Parathyroid adenoma (tissue), 2 donors: ENCODE results near the gene SERPINI1.

Experiments
- H2AFZ ChIP-seq: fragments of 300-600 bp; sonication (generic); one replicate; pipeline ENCODE4 v1.7.0; 2017; ENCODE audit warnings: antibody characterized with exemption, mild to moderate bottlenecking
- H3K27ac ChIP-seq: fragments of 300-600 bp; sonication (generic); one replicate; pipeline ENCODE4 v1.7.0; 2017
- H3K27me3 ChIP-seq: fragments of 300-600 bp; sonication (generic); one replicate; pipeline ENCODE4 v1.7.0; 2017; ENCODE audit warnings: low read length; ENCODE audit not compliant: control insufficient read depth, insufficient read depth
- H3K36me3 ChIP-seq: fragments of 300-600 bp; sonication (generic); one replicate; pipeline ENCODE4 v1.7.0; 2017; ENCODE audit warnings: low read length; ENCODE audit not compliant: control insufficient read depth, insufficient read depth
- H3K4me1 ChIP-seq: fragments of 300-600 bp; sonication (generic); one replicate; pipeline ENCODE4 v1.7.0; 2017; ENCODE audit warnings: control low read depth
- H3K4me2 ChIP-seq: fragments of 300-600 bp; sonication (generic); one replicate; pipeline ENCODE4 v1.7.0; 2017; ENCODE audit warnings: low read length
- H3K4me3 ChIP-seq: fragments of 300-600 bp; sonication (generic); one replicate; pipeline ENCODE4 v1.7.0; 2017; ENCODE audit warnings: low read depth, low read length
- H3K79me2 ChIP-seq: fragments of 300-600 bp; sonication (generic); one replicate; pipeline ENCODE4 v1.7.0; 2017; ENCODE audit warnings: control low read depth
- H3K9ac ChIP-seq: fragments of 300-600 bp; sonication (generic); one replicate; pipeline ENCODE4 v1.7.0; 2017; ENCODE audit warnings: mild to moderate bottlenecking
- H3K9me3 ChIP-seq: fragments of 300-600 bp; sonication (generic); one replicate; pipeline ENCODE4 v1.7.0; 2017; ENCODE audit warnings: low read length; ENCODE audit not compliant: control insufficient read depth
- TF ChIP-seq, protein P1 (sequence below): fragments of 300-600 bp; sonication (generic); IDR thresholded peaks from one replicate; pipeline ENCODE4 v1.7.0; 2017; ENCODE audit warnings: antibody characterized with exemption, mild to moderate bottlenecking
- donor health status: primary hyperparathyroidism.

Gene SERPINI1

DNA sequence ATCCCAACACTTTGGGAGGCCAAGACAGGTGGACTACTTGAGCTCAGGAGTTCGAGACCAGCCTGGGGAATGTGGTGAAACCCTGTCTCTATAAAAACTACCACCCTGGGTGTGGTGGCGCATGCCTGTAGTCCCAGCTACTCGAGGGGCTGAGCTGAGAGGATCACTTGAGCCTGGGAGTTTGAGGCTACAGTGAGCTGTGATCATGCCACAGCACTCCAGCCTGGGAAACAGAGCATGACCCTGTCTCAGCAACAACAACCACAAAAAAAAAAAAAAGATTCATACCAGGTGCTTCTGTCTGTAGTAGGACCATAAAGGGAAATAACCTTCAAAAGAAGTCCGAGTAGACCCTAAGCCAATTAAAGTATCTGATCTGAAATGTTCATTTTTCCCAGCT is 94.5 kb downstream of the SERPINI1 start:
- Histone ChIP-seq H3K4me1 (no peaks in the 10 kb centered on the region), H3K27ac (no peak overlapping the region), H3K79me2 (no peaks in the 10 kb centered on the region), H3K9ac (no peak overlapping the region), H3K4me3 (no peak overlapping the region), H2AFZ (no peak overlapping the region), H3K9me3 (no peaks in the 10 kb centered on the region), H3K4me2 (no peak overlapping the region), H3K27me3 (no peaks in the 10 kb centered on the region), H3K36me3 (no peaks in the 10 kb centered on the region)
- TF ChIP-seq, protein P1, sequence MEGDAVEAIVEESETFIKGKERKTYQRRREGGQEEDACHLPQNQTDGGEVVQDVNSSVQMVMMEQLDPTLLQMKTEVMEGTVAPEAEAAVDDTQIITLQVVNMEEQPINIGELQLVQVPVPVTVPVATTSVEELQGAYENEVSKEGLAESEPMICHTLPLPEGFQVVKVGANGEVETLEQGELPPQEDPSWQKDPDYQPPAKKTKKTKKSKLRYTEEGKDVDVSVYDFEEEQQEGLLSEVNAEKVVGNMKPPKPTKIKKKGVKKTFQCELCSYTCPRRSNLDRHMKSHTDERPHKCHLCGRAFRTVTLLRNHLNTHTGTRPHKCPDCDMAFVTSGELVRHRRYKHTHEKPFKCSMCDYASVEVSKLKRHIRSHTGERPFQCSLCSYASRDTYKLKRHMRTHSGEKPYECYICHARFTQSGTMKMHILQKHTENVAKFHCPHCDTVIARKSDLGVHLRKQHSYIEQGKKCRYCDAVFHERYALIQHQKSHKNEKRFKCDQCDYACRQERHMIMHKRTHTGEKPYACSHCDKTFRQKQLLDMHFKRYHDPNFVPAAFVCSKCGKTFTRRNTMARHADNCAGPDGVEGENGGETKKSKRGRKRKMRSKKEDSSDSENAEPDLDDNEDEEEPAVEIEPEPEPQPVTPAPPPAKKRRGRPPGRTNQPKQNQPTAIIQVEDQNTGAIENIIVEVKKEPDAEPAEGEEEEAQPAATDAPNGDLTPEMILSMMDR = no peak

DNA sequence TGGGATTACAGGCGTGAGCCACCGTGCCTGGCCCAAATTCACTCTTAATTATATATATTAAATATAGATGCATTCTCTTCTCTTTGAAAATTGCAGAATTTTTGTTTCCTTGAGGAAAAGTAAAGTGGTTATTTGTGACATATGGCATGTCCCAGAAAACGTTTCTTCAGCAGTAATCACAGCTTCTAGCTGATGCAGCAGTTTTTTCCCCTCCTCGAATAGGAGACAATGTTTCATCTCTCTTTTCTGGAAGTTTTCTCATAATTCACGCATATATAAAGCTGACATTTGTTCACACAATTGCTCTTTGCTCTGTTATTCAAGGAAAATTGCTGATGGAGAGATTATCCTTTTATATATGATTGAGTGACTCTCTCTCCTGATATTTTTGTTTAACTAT is 99.8 kb downstream of the SERPINI1 start:
- Histone ChIP-seq H3K27ac (no peak overlapping the region), H3K79me2 (no peaks in the 10 kb centered on the region), H3K9ac (no peak overlapping the region), H3K4me3 (no peak overlapping the region), H3K4me2 (no peak overlapping the region), H3K4me1 (no peaks in the 10 kb centered on the region), H3K27me3 (no peaks in the 10 kb centered on the region), H2AFZ (no peak overlapping the region), H3K9me3 (no peaks in the 10 kb centered on the region), H3K36me3 (no peaks in the 10 kb centered on the region)
- TF ChIP-seq, protein P1 = no peak

DNA sequence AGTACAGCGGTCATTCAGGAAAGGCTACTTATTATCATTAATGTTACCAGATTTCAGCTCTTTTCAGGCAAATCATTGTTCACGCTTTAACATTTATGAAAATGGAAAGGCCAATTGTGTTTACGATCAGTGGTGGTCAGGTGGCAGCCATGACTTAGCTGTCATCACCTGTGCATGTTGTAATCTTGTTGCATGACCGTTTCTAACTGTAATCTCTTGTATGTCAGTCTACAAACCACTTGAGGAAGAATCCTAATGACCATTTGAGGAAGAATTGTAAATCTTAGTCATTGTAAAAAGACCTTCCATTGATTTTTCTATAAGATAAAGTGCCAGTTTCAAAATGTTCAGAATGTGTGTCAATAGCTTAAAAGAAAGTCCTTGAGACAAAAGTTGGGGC is 100.4 kb downstream of the SERPINI1 start:
- H3K9me3 ChIP-seq = no peaks in the 10 kb centered on the region
- H3K27me3 ChIP-seq = no peaks in the 10 kb centered on the region
- H2AFZ ChIP-seq = no peak overlapping the region

DNA sequence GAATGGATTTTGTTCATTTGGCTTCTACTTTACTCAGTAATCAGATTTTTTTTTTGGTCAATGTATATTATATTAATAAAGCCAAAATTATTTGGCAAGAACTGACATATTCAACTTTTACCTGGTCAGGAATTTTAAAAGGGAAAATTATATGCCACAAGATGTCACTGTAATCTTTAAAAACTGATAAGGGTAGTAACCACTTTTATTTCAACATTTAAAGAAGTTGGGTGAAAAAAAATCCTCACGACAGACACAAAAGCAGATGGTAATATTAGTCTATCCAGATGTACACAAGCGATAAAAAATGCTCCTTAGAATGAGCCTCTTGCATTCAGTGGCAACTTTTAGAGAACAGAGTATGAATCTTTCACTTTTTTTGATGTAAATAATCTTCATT is 101.9 kb downstream of the SERPINI1 start:
- H3K9ac ChIP-seq = no peak overlapping the region
- H3K36me3 ChIP-seq = no peaks in the 10 kb centered on the region
- no peaks in the 10 kb centered on the region for H3K79me2 ChIP-seq
- no peak overlapping the region for H3K4me2 ChIP-seq
- H3K27me3 ChIP-seq = no peaks in the 10 kb centered on the region
- TF ChIP-seq, protein P1 = no peak
- H3K27ac ChIP-seq = no peak overlapping the region
- H3K9me3 ChIP-seq = no peaks in the 10 kb centered on the region
- no peaks in the 10 kb centered on the region for H3K4me1 ChIP-seq
- no peak overlapping the region for H3K4me3 ChIP-seq
- H2AFZ ChIP-seq = no peak overlapping the region

More for the DNA sequence above, 100.4 kb downstream of the SERPINI1 start:
- Histone ChIP-seq H3K27ac (no peak overlapping the region), H3K36me3 (no peaks in the 10 kb centered on the region), H3K4me2 (no peak overlapping the region), H3K9ac (no peak overlapping the region), H3K79me2 (no peaks in the 10 kb centered on the region), H3K4me1 (no peaks in the 10 kb centered on the region), H3K4me3 (no peak overlapping the region)
- TF ChIP-seq, protein P1 = no peak

DNA sequence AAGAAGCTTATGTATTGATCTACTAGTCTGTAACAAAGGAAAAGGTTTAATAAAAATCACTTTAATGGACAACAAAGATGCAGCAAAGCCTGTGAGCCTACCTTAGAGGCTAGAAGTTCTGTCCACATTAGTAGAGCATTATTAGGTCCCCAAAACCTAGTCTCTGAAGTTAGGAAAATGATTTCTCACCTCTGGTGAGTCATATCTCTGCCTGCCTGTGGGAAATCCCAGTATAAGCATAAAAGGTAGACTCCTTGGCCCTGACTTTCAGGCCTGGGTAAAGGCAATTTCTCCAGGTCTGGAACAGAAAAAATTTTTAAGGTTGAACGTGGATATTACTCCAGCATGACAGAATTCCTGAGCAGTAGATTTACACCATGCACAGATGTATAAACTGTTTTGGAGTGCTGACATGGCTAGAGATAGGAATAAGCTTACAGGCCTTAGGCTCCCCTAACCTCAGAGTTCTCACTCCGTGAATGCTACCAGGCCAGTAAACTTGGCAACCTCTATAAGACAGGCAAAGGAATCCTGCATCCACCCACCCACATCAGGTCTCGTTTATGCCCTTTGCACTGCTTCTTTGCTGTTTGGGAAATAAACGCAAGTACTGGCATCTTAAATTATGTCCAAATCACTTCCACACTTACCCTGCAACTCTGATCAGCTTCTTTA is 104.1 kb downstream of the SERPINI1 start:
- H3K4me2 ChIP-seq = no peak overlapping the region
- H3K36me3 ChIP-seq = no peaks in the 10 kb centered on the region
- no peak overlapping the region for H3K4me3 ChIP-seq
- TF ChIP-seq, protein P1 = no peak
- H3K4me1 ChIP-seq = no peaks in the 10 kb centered on the region
- H3K9ac ChIP-seq = no peak overlapping the region
- no peaks in the 10 kb centered on the region for H3K27me3 ChIP-seq
- no peak overlapping the region for H3K27ac ChIP-seq
- no peaks in the 10 kb centered on the region for H3K9me3 ChIP-seq
- H3K79me2 ChIP-seq = no peaks in the 10 kb centered on the region
- H2AFZ ChIP-seq = no peak overlapping the region
